DOHH2 (cell line): ENCODE data around the gene PMEL.

Source experiments
- H3F3A ChIP-seq: fragments of 200-600 bp; sonication (generic), shearing (Covaris generic); 2 replicates; pipeline ENCODE4 v1.6.0; 2016; ENCODE audit warnings: antibody characterized with exemption, mild to moderate bottlenecking; ENCODE audit not compliant: control insufficient read depth, insufficient read depth
- H3K27ac ChIP-seq: fragments of 200-600 bp; sonication (generic); 2 replicates; pipeline ENCODE4 v1.5.1; 2014; ENCODE audit warnings: low read depth, mild to moderate bottlenecking, low read length, moderate library complexity
- H3K27me3 ChIP-seq: fragments of 200-600 bp; sonication (generic); 2 replicates; pipeline ENCODE4 v1.6.1; 2014; ENCODE audit warnings: mild to moderate bottlenecking, low read length, mixed read lengths; ENCODE audit not compliant: control insufficient read depth
- H3K36me3 ChIP-seq: fragments of 200-600 bp; sonication (generic); 2 replicates; pipeline ENCODE4 v1.6.1; 2014; ENCODE audit warnings: mild to moderate bottlenecking, low read length, moderate library complexity, mixed read lengths; ENCODE audit not compliant: control insufficient read depth
- H3K4me1 ChIP-seq: fragments of 200-600 bp; sonication (generic); 2 replicates; pipeline ENCODE4 v1.6.1; 2014; ENCODE audit warnings: mild to moderate bottlenecking, low read length, mixed read lengths; ENCODE audit not compliant: control insufficient read depth
- H3K4me2 ChIP-seq: fragments of 200-600 bp; sonication (generic); 2 replicates; pipeline ENCODE4 v1.6.0; 2014; ENCODE audit warnings: mild to moderate bottlenecking, low read length, moderate library complexity
- H3K4me3 ChIP-seq: fragments of 200-600 bp; sonication (generic); 2 replicates; pipeline ENCODE4 v1.5.1; 2014; ENCODE audit warnings: mild to moderate bottlenecking, low read length, mixed read lengths
- H3K79me2 ChIP-seq: fragments of 200-600 bp; sonication (generic); 2 replicates; pipeline ENCODE4 v1.6.1; 2014; ENCODE audit warnings: mild to moderate bottlenecking, low read length, mixed read lengths; ENCODE audit not compliant: control insufficient read depth
- H3K9me2 ChIP-seq: fragments of 200-600 bp; sonication (generic); replicated peaks from 2 replicates; pipeline ENCODE4 v1.6.1; 2014; ENCODE audit warnings: mild to moderate bottlenecking, low read length, mixed read lengths; ENCODE audit not compliant: control insufficient read depth
- H3K9me3 ChIP-seq: fragments of 200-600 bp; sonication (generic); 2 replicates; pipeline ENCODE4 v1.6.1; 2014; ENCODE audit warnings: antibody characterized with exemption, low read length, mixed read lengths; ENCODE audit not compliant: control insufficient read depth, insufficient read depth
- H4K20me1 ChIP-seq: fragments of 200-600 bp; sonication (generic); 2 replicates; pipeline ENCODE4 v1.6.0; 2014; ENCODE audit warnings: low read depth, mild to moderate bottlenecking, antibody characterized with exemption, low read length, moderate library complexity; ENCODE audit not compliant: control insufficient read depth, insufficient read depth
- EZH2phosphoT487 ChIP-seq: fragments of 200-600 bp; sonication (generic); IDR thresholded peaks from 2 replicates; pipeline ENCODE4 v1.6.1; 2017; ENCODE audit warnings: borderline replicate concordance, mild to moderate bottlenecking, antibody characterized with exemption, low read length, moderate library complexity, mixed read lengths
- TF ChIP-seq, protein P1 (sequence below): fragments of 200-600 bp; sonication (generic); IDR thresholded peaks from one replicate; pipeline ENCODE4 v1.5.1; 2014; ENCODE audit warnings: antibody characterized with exemption, mild to moderate bottlenecking, low read depth, low read length; ENCODE audit not compliant: poor library complexity, severe bottlenecking

PMEL gene

DNA sequence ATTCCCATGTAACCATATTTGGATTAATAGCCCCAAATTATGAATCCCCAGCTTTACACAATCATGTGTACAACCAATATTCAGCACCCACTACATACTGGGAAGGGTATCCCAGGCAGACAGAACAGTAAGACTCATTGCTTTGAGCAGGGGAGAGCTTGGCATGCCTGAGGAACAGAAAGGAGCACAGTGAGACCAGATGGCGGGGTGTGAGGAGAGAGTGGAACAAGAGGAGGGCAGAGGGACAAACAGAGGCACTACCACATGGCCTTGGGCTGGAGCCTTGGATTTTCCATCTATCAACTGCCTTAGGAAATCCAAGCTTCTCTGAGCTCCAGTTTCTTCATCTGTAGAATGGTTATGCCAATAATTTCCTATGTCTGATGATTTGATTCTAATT lies 31.1 kb downstream of the PMEL start:
- Histone ChIP-seq H3K9me3 (no peaks in the 10 kb centered on the region), H4K20me1 (no peaks in the 10 kb centered on the region), H3K4me2 (no peak overlapping the region), H3K4me3 (no peak overlapping the region), H3K4me1 (peaks cover 37% of the 10 kb centered on the region), H3K36me3 (peaks cover 76% of the 10 kb centered on the region), H3F3A (peaks cover 13% of the 10 kb centered on the region), H3K27me3 (no peaks in the 10 kb centered on the region), H3K27ac (no peak overlapping the region), H3K9me2 (no peaks in the 10 kb centered on the region), H3K79me2 (peaks cover 43% of the 10 kb centered on the region)
- TF ChIP-seq, protein P1, sequence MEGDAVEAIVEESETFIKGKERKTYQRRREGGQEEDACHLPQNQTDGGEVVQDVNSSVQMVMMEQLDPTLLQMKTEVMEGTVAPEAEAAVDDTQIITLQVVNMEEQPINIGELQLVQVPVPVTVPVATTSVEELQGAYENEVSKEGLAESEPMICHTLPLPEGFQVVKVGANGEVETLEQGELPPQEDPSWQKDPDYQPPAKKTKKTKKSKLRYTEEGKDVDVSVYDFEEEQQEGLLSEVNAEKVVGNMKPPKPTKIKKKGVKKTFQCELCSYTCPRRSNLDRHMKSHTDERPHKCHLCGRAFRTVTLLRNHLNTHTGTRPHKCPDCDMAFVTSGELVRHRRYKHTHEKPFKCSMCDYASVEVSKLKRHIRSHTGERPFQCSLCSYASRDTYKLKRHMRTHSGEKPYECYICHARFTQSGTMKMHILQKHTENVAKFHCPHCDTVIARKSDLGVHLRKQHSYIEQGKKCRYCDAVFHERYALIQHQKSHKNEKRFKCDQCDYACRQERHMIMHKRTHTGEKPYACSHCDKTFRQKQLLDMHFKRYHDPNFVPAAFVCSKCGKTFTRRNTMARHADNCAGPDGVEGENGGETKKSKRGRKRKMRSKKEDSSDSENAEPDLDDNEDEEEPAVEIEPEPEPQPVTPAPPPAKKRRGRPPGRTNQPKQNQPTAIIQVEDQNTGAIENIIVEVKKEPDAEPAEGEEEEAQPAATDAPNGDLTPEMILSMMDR: no peak
- no peak for TF ChIP-seq EZH2phosphoT487

GRCh38 chr12:55933799-55934742 lies 31.8 kb downstream of the PMEL start:
- Histone ChIP-seq H4K20me1 (no peaks in the 10 kb centered on the region), H3K9me3 (no peaks in the 10 kb centered on the region), H3K27ac (no peak overlapping the region), H3K4me1 (peaks cover 41% of the 10 kb centered on the region), H3K9me2 (no peaks in the 10 kb centered on the region), H3K36me3 (peaks cover 71% of the 10 kb centered on the region), H3K4me2 (peak overlapping the region; percentile 93; the same call in 1 of the 2 replicates), H3F3A (peaks cover 13% of the 10 kb centered on the region), H3K4me3 (no peak overlapping the region), H3K79me2 (peaks cover 43% of the 10 kb centered on the region), H3K27me3 (no peaks in the 10 kb centered on the region)
- TF ChIP-seq, protein P1: no peak
- TF ChIP-seq EZH2phosphoT487: no peak

- Histone ChIP-seq H3K9me2 (no peaks in the 10 kb centered on the region), H3K27ac (peak overlapping the region; percentile 97), H3F3A (peaks cover 19% of the 10 kb centered on the region)
These were observed 32.6 kb downstream of the PMEL start for GRCh38 chr12:55933169-55933798.

More at GRCh38 chr12:55933169-55933798, 32.6 kb downstream of the PMEL start:
- TF ChIP-seq, protein P1: no peak
- no peaks in the 10 kb centered on the region for H3K27me3 ChIP-seq
- H4K20me1 ChIP-seq: no peaks in the 10 kb centered on the region
- no peaks in the 10 kb centered on the region for H3K9me3 ChIP-seq
- peak overlapping the region; percentile 93 for H3K4me2 ChIP-seq
- peak overlapping the region; percentile 95 for H3K4me3 ChIP-seq
- H3K36me3 ChIP-seq: peaks cover 67% of the 10 kb centered on the region
- H3K79me2 ChIP-seq: peaks cover 44% of the 10 kb centered on the region
- peaks cover 46% of the 10 kb centered on the region for H3K4me1 ChIP-seq
